Skeletal muscle satellite cell (primary cell): ENCODE results near the gene SMPDL3A.

ENCODE experiments used
- H3K27me3 ChIP-seq: 2 replicates; pipeline ENCODE4 v1.7.0; 2013; ENCODE audit warnings: low read length; ENCODE audit not compliant: control insufficient read depth, insufficient read depth
- H3K36me3 ChIP-seq: 2 replicates; pipeline ENCODE4 v1.7.0; 2013; ENCODE audit warnings: mild to moderate bottlenecking, control low read depth, low read length; ENCODE audit not compliant: insufficient read depth
- H3K4me1 ChIP-seq: 2 replicates; pipeline ENCODE4 v1.7.0; 2013; ENCODE audit warnings: low read length; ENCODE audit not compliant: control insufficient read depth, insufficient read depth
- H3K4me2 ChIP-seq: 2 replicates; pipeline ENCODE4 v1.7.0; 2013; ENCODE audit warnings: mild to moderate bottlenecking, low read length
- H3K4me3 ChIP-seq: 2 replicates; pipeline ENCODE4 v1.7.0; 2013; ENCODE audit warnings: low read length
- H3K9ac ChIP-seq: 2 replicates; pipeline ENCODE4 v1.7.0; 2013; ENCODE audit warnings: mild to moderate bottlenecking, low read depth, low read length, moderate library complexity
- H3K9me3 ChIP-seq: replicated peaks from 2 replicates; pipeline ENCODE4 v1.7.0; 2013; ENCODE audit warnings: mild to moderate bottlenecking, control low read depth, low read length

SMPDL3A gene

GRCh38 chr6:122791310-122791679 lies 2.2 kb downstream of the SMPDL3A start:
- Histone ChIP-seq H3K4me1 (peaks cover 20% of the 10 kb centered on the region), H3K27me3 (no peaks in the 10 kb centered on the region), H3K4me2 (peak overlapping the region; percentile 89), H3K4me3 (no peak overlapping the region), H3K9me3 (no peaks in the 10 kb centered on the region), H3K9ac (no peak overlapping the region), H3K36me3 (no peaks in the 10 kb centered on the region)

GRCh38 chr6:122792766-122793165 lies 3.7 kb downstream of the SMPDL3A start:
- Histone ChIP-seq H3K27me3 (no peaks in the 10 kb centered on the region), H3K4me3 (no peak overlapping the region)

GRCh38 chr6:122797537-122797936 lies 8.5 kb downstream of the SMPDL3A start:
- Histone ChIP-seq H3K27me3 (no peaks in the 10 kb centered on the region), H3K4me1 (peaks cover 34% of the 10 kb centered on the region), H3K9me3 (no peaks in the 10 kb centered on the region), H3K4me3 (peak overlapping the region; percentile 5), H3K4me2 (peak overlapping the region; percentile 72), H3K36me3 (no peaks in the 10 kb centered on the region), H3K9ac (no peak overlapping the region)

More at GRCh38 chr6:122792766-122793165, 3.7 kb downstream of the SMPDL3A start:
- Histone ChIP-seq H3K9me3 (no peaks in the 10 kb centered on the region), H3K4me1 (peaks cover 26% of the 10 kb centered on the region), H3K36me3 (no peaks in the 10 kb centered on the region), H3K4me2 (no peak overlapping the region), H3K9ac (no peak overlapping the region)

DNA sequence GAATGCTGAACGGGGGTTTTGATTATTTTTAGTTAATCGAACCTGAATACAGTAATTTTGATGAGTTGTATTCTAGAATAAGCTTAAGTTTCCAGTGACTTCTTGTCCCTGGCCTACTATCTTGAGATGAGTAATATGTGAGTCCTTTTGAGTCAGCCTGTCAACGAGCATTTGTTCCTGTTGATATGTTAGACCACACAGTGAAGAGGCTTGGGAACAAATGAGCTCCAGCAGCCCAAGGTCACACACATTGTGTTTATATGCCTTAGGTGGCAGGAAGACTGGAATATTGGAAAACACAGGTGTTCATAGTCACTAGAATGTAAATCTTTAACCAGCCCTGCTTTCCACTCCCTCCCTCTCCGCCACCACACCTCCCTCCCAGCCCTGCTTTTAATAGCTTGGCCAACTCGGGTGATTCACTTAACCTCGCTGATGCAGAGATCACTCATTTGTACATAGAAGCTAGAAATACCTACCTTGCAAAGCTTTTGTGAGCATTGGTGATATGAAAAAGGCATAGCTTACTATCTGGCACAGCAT lies 9.1 kb downstream of the SMPDL3A start:
- H3K4me3 ChIP-seq: peak overlapping the region; percentile 5
- peaks cover 34% of the 10 kb centered on the region for H3K4me1 ChIP-seq
- no peaks in the 10 kb centered on the region for H3K9me3 ChIP-seq
- no peak overlapping the region for H3K9ac ChIP-seq
- peak overlapping the region; percentile 72 for H3K4me2 ChIP-seq
- H3K36me3 ChIP-seq: no peaks in the 10 kb centered on the region
- no peaks in the 10 kb centered on the region for H3K27me3 ChIP-seq

DNA sequence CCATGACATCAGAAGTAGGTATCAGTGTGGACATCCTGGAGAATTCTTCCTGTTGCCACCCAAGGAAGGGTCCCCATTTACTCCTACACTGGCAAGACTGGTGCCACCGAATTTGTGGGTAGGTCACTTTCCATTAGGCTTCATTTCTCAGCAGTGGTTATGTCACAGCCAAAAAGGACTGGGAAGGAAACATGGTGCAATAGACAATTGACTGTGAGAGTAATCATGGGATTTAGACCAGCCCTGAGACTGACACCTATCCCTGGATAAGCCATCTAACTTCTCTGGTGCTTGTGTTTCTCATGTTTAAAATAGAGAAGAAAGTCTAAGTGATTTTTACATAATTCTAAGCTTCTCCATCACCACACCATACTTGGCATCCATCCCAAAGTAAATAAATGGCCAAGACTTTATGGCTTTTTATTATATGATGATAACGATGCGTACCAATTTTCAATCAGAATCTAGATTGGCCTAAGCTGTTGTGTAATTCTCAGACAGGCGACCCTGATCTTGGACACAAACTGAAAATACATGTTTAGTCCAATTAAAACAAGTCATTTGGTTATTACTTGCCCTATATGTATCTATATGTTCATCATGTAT lies 10.2 kb downstream of the SMPDL3A start:
- no peaks in the 10 kb centered on the region for H3K27me3 ChIP-seq
- no peak overlapping the region for H3K9ac ChIP-seq
- peak overlapping the region; percentile 72 for H3K4me2 ChIP-seq
- H3K4me1 ChIP-seq: peaks cover 39% of the 10 kb centered on the region
- no peaks in the 10 kb centered on the region for H3K9me3 ChIP-seq
- no peak overlapping the region for H3K4me3 ChIP-seq
- H3K36me3 ChIP-seq: no peaks in the 10 kb centered on the region

DNA sequence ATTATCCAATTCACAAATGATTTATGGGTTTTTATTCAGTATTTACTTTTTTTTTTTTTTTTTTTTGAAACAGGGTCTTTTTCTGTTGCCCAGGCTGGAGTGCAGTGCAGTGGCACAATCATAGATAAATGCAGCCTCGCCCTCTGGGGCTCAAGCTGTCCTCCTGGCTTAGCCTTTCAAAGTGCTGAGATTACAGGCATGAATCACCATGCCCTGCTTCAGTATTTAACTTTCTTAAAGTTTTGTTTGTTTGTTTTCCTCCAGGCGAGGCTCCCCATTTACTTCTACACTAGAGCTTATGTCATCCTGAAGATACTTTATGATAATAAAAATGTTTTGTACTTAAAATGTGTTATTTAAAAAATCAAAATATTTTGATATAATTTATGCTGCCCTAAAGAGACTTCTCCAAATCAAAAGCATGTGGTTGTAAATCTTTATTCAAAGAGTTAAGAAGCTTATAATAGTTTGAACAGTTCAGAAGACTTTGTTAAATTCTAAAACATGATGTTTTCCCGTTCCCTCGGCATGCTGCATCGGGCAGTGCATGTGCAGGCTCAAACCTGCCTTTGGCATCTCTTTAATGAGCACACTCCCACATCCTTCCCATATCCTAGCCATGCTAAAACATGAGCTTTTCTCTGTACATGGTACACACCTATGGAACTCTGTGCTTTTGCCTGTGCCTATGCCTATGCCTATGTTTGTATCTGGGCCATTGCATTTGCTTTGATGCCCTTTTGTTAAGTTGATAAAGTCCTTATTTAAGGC lies 11.0 kb downstream of the SMPDL3A start:
- no peak overlapping the region for H3K9ac ChIP-seq
- H3K4me1 ChIP-seq: peaks cover 39% of the 10 kb centered on the region
- H3K4me3 ChIP-seq: no peak overlapping the region
- no peak overlapping the region for H3K4me2 ChIP-seq
- no peaks in the 10 kb centered on the region for H3K36me3 ChIP-seq
- H3K27me3 ChIP-seq: no peaks in the 10 kb centered on the region
- no peaks in the 10 kb centered on the region for H3K9me3 ChIP-seq

GRCh38 chr6:122800906-122801305 lies 11.8 kb downstream of the SMPDL3A start:
- no peaks in the 10 kb centered on the region for H3K27me3 ChIP-seq
- no peak overlapping the region for H3K4me3 ChIP-seq
- H3K9me3 ChIP-seq: no peaks in the 10 kb centered on the region

DNA sequence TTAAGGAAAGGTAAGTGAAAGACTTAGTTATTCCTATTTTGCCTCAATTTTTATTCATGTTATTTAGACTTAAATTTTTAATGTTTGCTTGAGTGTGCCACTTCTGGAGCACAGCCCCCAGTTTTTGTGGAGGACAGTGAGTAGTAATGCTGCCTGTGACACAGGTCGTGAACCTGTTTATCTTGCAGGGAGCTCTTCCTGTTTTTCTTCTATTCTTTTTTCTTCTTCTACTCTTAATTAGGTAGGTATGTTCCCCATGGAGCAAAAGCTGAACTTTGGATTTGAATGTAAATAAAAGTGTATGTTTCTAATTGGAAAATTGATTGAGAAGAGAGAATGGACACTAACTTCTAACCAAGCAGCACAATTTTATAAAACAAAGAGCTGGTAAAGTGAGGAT lies 12.3 kb downstream of the SMPDL3A start:
- H3K4me1 ChIP-seq: peaks cover 39% of the 10 kb centered on the region
- no peak overlapping the region for H3K4me3 ChIP-seq
- no peaks in the 10 kb centered on the region for H3K9me3 ChIP-seq
- H3K4me2 ChIP-seq: no peak overlapping the region
- H3K27me3 ChIP-seq: no peaks in the 10 kb centered on the region
- no peaks in the 10 kb centered on the region for H3K36me3 ChIP-seq
- H3K9ac ChIP-seq: no peak overlapping the region

More at GRCh38 chr6:122800906-122801305, 11.8 kb downstream of the SMPDL3A start:
- Histone ChIP-seq H3K9ac (no peak overlapping the region), H3K4me1 (peaks cover 39% of the 10 kb centered on the region), H3K4me2 (no peak overlapping the region), H3K36me3 (no peaks in the 10 kb centered on the region)

DNA sequence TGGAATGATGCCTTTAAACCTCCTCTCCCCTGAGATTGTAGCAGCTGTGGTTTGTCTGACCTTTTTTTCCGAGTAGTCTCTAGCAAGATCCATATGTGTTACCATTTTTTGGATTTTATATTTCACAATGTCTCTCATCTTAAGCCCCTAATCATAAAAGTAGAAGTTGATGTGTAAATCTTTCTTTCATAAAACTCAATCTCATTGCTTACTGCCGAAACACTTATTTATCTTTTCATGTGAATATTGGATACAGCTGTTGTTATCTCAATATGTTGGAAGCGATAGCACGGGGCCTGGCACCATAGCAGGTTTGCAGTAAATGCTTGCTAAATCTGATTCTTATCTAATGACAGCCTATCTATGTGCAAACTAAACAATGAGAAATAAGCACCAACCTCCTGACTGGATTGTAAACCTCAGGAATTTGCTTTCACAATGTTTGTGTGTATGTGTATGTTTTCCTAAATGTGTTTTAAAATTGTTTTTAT lies 14.2 kb downstream of the SMPDL3A start:
- Histone ChIP-seq H3K9ac (no peak overlapping the region), H3K4me3 (no peak overlapping the region), H3K36me3 (no peaks in the 10 kb centered on the region), H3K4me2 (no peak overlapping the region), H3K9me3 (no peaks in the 10 kb centered on the region), H3K27me3 (no peaks in the 10 kb centered on the region), H3K4me1 (peaks cover 28% of the 10 kb centered on the region)

DNA sequence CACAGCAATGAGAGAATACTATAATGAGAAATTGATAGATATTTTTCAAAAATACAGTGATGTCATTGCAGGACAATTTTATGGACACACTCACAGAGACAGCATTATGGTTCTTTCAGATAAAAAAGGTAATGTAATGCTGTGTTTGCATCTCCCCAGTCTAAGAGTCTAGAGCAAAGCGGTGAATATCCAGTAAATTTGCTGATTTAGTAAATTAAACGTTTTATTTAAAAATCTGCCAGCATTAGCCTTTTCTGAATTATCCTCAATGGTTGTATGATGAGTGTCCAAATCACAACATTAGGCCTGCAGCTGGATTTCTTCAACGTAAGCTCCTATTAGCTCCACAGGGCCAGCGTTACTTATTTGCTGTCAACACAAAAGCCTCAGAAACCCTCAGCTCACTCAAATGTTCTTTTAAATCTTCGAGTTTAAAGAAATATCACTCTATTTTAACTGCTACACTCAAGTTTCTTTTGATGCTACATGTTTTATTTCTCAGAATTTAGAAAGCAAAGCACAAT lies 16.0 kb downstream of the SMPDL3A start:
- no peaks in the 10 kb centered on the region for H3K36me3 ChIP-seq
- H3K4me3 ChIP-seq: no peak overlapping the region
- H3K4me2 ChIP-seq: no peak overlapping the region
- H3K9me3 ChIP-seq: no peaks in the 10 kb centered on the region
- peaks cover 10% of the 10 kb centered on the region for H3K4me1 ChIP-seq
- no peak overlapping the region for H3K9ac ChIP-seq
- no peaks in the 10 kb centered on the region for H3K27me3 ChIP-seq

DNA sequence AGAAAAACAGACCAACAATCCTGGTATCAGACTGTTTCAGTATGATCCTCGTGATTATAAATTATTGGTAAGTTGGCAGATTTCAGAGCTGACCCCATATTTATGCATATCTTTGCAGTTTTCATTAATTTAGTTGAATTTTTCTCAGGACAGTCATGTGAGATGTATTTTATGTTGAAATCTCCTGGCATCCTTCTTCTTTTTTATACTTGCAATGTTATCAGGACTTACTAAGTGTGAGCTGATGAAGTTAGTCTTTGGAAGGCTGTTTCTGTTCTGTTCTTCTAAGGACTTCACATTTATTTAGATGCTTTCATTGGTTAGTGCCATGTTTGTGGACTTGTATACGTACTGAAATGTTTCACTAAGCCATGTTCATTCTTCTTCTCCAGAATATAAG lies 17.2 kb downstream of the SMPDL3A start:
- Histone ChIP-seq H3K27me3 (no peaks in the 10 kb centered on the region), H3K4me3 (no peak overlapping the region), H3K9me3 (no peaks in the 10 kb centered on the region), H3K9ac (no peak overlapping the region), H3K36me3 (no peaks in the 10 kb centered on the region), H3K4me2 (no peak overlapping the region), H3K4me1 (peaks cover 5% of the 10 kb centered on the region)
